Effector memory CD4-positive, alpha-beta T cell (primary cell): ENCODE results near the gene PSPN.
"Not testable (repeated sequence)": the region's sequence is repeated elsewhere in the genome, so short reads cannot be mapped to it uniquely, and the experiment has no call there.

Experiments
- DNase-seq, 3 donors: peaks; one replicate each; pipeline ENCODE4 v3.0.0-alpha.2; 2020
- H3K27ac ChIP-seq: 2 replicates; pipeline ENCODE4 v1.7.0; 2013; ENCODE audit warnings: mild to moderate bottlenecking, low read length, moderate library complexity; ENCODE audit not compliant: insufficient read depth, poor library complexity, severe bottlenecking
- H3K27me3 ChIP-seq: replicated peaks from 2 replicates; pipeline ENCODE4 v1.7.0; 2013; ENCODE audit warnings: mild to moderate bottlenecking, low read length; ENCODE audit not compliant: insufficient read depth, control insufficient read depth, poor library complexity, severe bottlenecking
- H3K36me3 ChIP-seq: 2 replicates; pipeline ENCODE4 v1.7.0; 2013; ENCODE audit warnings: mild to moderate bottlenecking, low read length, moderate library complexity; ENCODE audit not compliant: control insufficient read depth, insufficient read depth
- H3K4me1 ChIP-seq: 2 replicates; pipeline ENCODE4 v1.7.0; 2013; ENCODE audit warnings: low read length, mild to moderate bottlenecking; ENCODE audit not compliant: control insufficient read depth, insufficient read depth, poor library complexity, severe bottlenecking
- H3K4me3 ChIP-seq: 2 replicates; pipeline ENCODE4 v1.7.0; 2013; ENCODE audit warnings: low read length, low read depth, mild to moderate bottlenecking; ENCODE audit not compliant: insufficient read depth, poor library complexity, severe bottlenecking
- H3K9me3 ChIP-seq: 2 replicates; pipeline ENCODE4 v1.7.0; 2013; ENCODE audit warnings: mild to moderate bottlenecking, low read length, moderate library complexity; ENCODE audit not compliant: control insufficient read depth

PSPN gene

GRCh38 chr19:6355321-6356040 lies 20.3 kb downstream of the PSPN start:
- H3K27me3 ChIP-seq, H3K9me3 ChIP-seq, H3K4me3 ChIP-seq, H3K4me1 ChIP-seq, H3K27ac ChIP-seq, DNase-seq: not testable (repeated sequence)
- H3K36me3 ChIP-seq = peaks cover 11% of the 10 kb centered on the region

GRCh38 chr19:6354098-6354674 lies 21.5 kb downstream of the PSPN start:
- H3K27me3 ChIP-seq = no peaks in the 10 kb centered on the region
- H3K4me3 ChIP-seq = no peak overlapping the region
- H3K27ac ChIP-seq = no peak overlapping the region
- H3K36me3 ChIP-seq = peaks cover 11% of the 10 kb centered on the region
- H3K4me1 ChIP-seq = no peaks in the 10 kb centered on the region
- DNase-seq = no peak
- no peaks in the 10 kb centered on the region for H3K9me3 ChIP-seq

- peaks cover 11% of the 10 kb centered on the region for H3K36me3 ChIP-seq
- H3K27me3 ChIP-seq = no peaks in the 10 kb centered on the region
- no peaks in the 10 kb centered on the region for H3K9me3 ChIP-seq
- no peak overlapping the region for H3K27ac ChIP-seq
- no peak overlapping the region for H3K4me3 ChIP-seq
- no peak for DNase-seq
- no peaks in the 10 kb centered on the region for H3K4me1 ChIP-seq
These were observed 23.2 kb downstream of the PSPN start for GRCh38 chr19:6352381-6353165.

GRCh38 chr19:6350688-6351087 lies 25.0 kb downstream of the PSPN start:
- no peaks in the 10 kb centered on the region for H3K9me3 ChIP-seq
- peaks cover 11% of the 10 kb centered on the region for H3K36me3 ChIP-seq
- H3K27me3 ChIP-seq = no peaks in the 10 kb centered on the region
- no peaks in the 10 kb centered on the region for H3K4me1 ChIP-seq
- H3K27ac ChIP-seq = no peak overlapping the region
- H3K4me3 ChIP-seq = no peak overlapping the region
- DNase-seq = no peak

GRCh38 chr19:6349271-6349670 lies 26.5 kb downstream of the PSPN start:
- not testable (repeated sequence) for H3K4me1 ChIP-seq, H3K27ac ChIP-seq, H3K27me3 ChIP-seq, H3K4me3 ChIP-seq, H3K9me3 ChIP-seq, DNase-seq
- peaks cover 11% of the 10 kb centered on the region for H3K36me3 ChIP-seq

- no peak for DNase-seq
- H3K9me3 ChIP-seq = no peaks in the 10 kb centered on the region
- H3K36me3 ChIP-seq = no peaks in the 10 kb centered on the region
- H3K27me3 ChIP-seq = no peaks in the 10 kb centered on the region
- H3K4me3 ChIP-seq = no peak overlapping the region
- no peaks in the 10 kb centered on the region for H3K4me1 ChIP-seq
- no peak overlapping the region for H3K27ac ChIP-seq
These were observed 32.3 kb downstream of the PSPN start for GRCh38 chr19:6343462-6343861.

- no peak for DNase-seq
These were observed 35.1 kb downstream of the PSPN start for GRCh38 chr19:6340493-6341201.

GRCh38 chr19:6334490-6335285 lies 41.0 kb downstream of the PSPN start:
- Histone ChIP-seq H3K27ac (no peak overlapping the region), H3K9me3 (no peaks in the 10 kb centered on the region), H3K27me3 (no peaks in the 10 kb centered on the region), H3K4me1 (no peaks in the 10 kb centered on the region), H3K36me3 (no peaks in the 10 kb centered on the region), H3K4me3 (no peak overlapping the region)
- no peak for DNase-seq

More at GRCh38 chr19:6340493-6341201, 35.1 kb downstream of the PSPN start:
- Histone ChIP-seq H3K27ac (no peak overlapping the region), H3K4me3 (no peak overlapping the region), H3K4me1 (no peaks in the 10 kb centered on the region), H3K36me3 (no peaks in the 10 kb centered on the region), H3K9me3 (no peaks in the 10 kb centered on the region), H3K27me3 (no peaks in the 10 kb centered on the region)

GRCh38 chr19:6333439-6333838 lies 42.3 kb downstream of the PSPN start, which contains the start of gene ACER1:
Gene ACER1, minus strand, starts transcription at chr19:6333612. Its CDS starts 61 bp downstream, at chr19:6333551.
- Histone ChIP-seq H3K27ac (no peak within 1 kb of the TSS), H3K4me3 (no peak within 1 kb of the TSS), H3K9me3 (no peaks in the 10 kb centered on the region), H3K4me1 (no peaks in the 10 kb centered on the region), H3K27me3 (no peaks in the 10 kb centered on the region), H3K36me3 (no peaks in the 10 kb centered on the region)
- no peak for DNase-seq
